H1 (cell line): ENCODE measurements around the gene RPRML. TPM values are rescaled to one million over a fixed set of nuclear protein-coding genes. Genes with fewer than 3 reads are reported as not detected.

Experiments
- CTCF ChIA-PET: fragments of 300-600 bp; sonication (Branson Sonifier 250); formaldehyde crosslinking; loops from one replicate; lab custom pipeline; 2021; ENCODE audit not compliant: partially characterized antibody; lab: Charles Lee
- POLR2A ChIA-PET: fragments of 300-600 bp; sonication (Branson Sonifier 250); formaldehyde crosslinking; loops from one replicate; lab custom pipeline; 2021; ENCODE audit warnings: inconsistent platforms; ENCODE audit not compliant: partially characterized antibody; lab: Charles Lee
- DNase-seq, 2 experiments: peaks; one replicate each; pipeline versions ENCODE4 v3.0.0 to v3.0.0-alpha.2; 2010 to 2022; ENCODE audit warnings: low spot score in 2 of 2, low read depth in 1 of 2, mixed read lengths in 1 of 2
- FAIRE-seq: peaks from 2 replicates; lab custom pipeline; 2011; peaks lifted over from hg19 to GRCh38; lab: Jason Lieb, UNC
- H2AFZ ChIP-seq: 2 replicates; pipeline ENCODE4 v1.8.1; 2012; ENCODE audit warnings: low read length, inconsistent platforms
- H2AK5ac ChIP-seq: 2 replicates; pipeline ENCODE4 v1.6.1; 2013; ENCODE audit warnings: low read depth, low read length
- H2BK120ac ChIP-seq: replicated peaks from 2 replicates; pipeline ENCODE3; 2013; ENCODE audit warnings: low read depth, low read length, inconsistent platforms
- H2BK12ac ChIP-seq: 2 replicates; pipeline ENCODE4 v1.6.1; 2013; ENCODE audit warnings: low read depth, low read length
- H2BK15ac ChIP-seq: 2 replicates; pipeline ENCODE4 v1.6.1; 2013; ENCODE audit warnings: low read length
- H2BK20ac ChIP-seq: 2 replicates; pipeline ENCODE4 v1.6.1; 2013; ENCODE audit warnings: low read length
- H2BK5ac ChIP-seq: 2 replicates; pipeline ENCODE4 v1.6.1; 2013; ENCODE audit warnings: low read depth, low read length
- H3K14ac ChIP-seq: 2 replicates; pipeline ENCODE4 v1.6.1; 2013; ENCODE audit warnings: inconsistent platforms; ENCODE audit not compliant: insufficient read length
- H3K18ac ChIP-seq: 2 replicates; pipeline ENCODE4 v1.6.1; 2013; ENCODE audit warnings: low read length; ENCODE audit errors: extremely low read depth
- H3K23ac ChIP-seq: 2 replicates; pipeline ENCODE4 v1.6.1; 2013; ENCODE audit warnings: inconsistent platforms; ENCODE audit not compliant: insufficient read length
- H3K23me2 ChIP-seq: 2 replicates; pipeline ENCODE4 v1.6.1; 2013; ENCODE audit warnings: low read depth, low read length
- H3K27ac ChIP-seq: 2 replicates; pipeline ENCODE4 v1.6.1; 2011; ENCODE audit warnings: low read depth, low read length, inconsistent platforms
- H3K27me3 ChIP-seq, 4 experiments: replicated peaks in 1 of 4; 1 replicate in 1 of 4; 2 replicates in 3 of 4; pipeline versions ENCODE4 v1.6.1 to v1.8.1; 2011 to 2013; ENCODE audit warnings: low read length in 3 of 4, mild to moderate bottlenecking in 3 of 4, inconsistent platforms in 2 of 4, mixed read lengths in 2 of 4, moderate library complexity in 1 of 4; ENCODE audit not compliant: control insufficient read depth in 3 of 4, insufficient read depth in 3 of 4; ENCODE audit errors: extremely low read depth in 1 of 4
- H3K36me3 ChIP-seq, 4 experiments: 2 replicates each; pipeline versions ENCODE4 v1.6.1 to v1.8.1; 2011 to 2013; ENCODE audit warnings: mild to moderate bottlenecking in 4 of 4, low read length in 3 of 4, moderate library complexity in 2 of 4, control low read depth in 1 of 4, inconsistent platforms in 1 of 4; ENCODE audit not compliant: insufficient read depth in 4 of 4, control insufficient read depth in 2 of 4
- H3K4ac ChIP-seq: replicated peaks from 2 replicates; pipeline ENCODE3; 2013; ENCODE audit warnings: low read length, low read depth, mixed read lengths, inconsistent platforms; ENCODE audit not compliant: insufficient read length
- H3K4me1 ChIP-seq, 4 experiments: replicated peaks in 1 of 4; 1 replicate in 1 of 4; 2 replicates in 3 of 4; pipeline versions ENCODE4 v1.6.1 to v1.8.1; 2011 to 2013; ENCODE audit warnings: low read length in 3 of 4, inconsistent platforms in 2 of 4, mixed read lengths in 1 of 4; ENCODE audit not compliant: insufficient read depth in 4 of 4, control insufficient read depth in 3 of 4
- H3K4me2 ChIP-seq, 2 experiments: 2 replicates each; pipeline versions ENCODE4 v1.6.1 to v1.8.1; 2011 to 2013; ENCODE audit warnings: low read depth in 2 of 2, low read length in 2 of 2, control low read depth in 1 of 2, inconsistent platforms in 1 of 2, mild to moderate bottlenecking in 1 of 2; ENCODE audit not compliant: insufficient read depth in 1 of 2
- H3K4me3 ChIP-seq, 4 experiments: fragments of 200-600, 300-600 bp in 1 of 4; sonication (generic), shearing (Covaris generic), sonication (Bioruptor Twin) in 1 of 4; 2 replicates each; pipeline versions ENCODE4 v1.5.1 to v1.8.1; 2011 to 2016; ENCODE audit warnings: low read length in 4 of 4, low read depth in 3 of 4, control low read depth in 2 of 4, inconsistent platforms in 2 of 4, mild to moderate bottlenecking in 2 of 4, mixed read lengths in 1 of 4, moderate library complexity in 1 of 4; ENCODE audit not compliant: insufficient read depth in 2 of 4; ENCODE audit errors: extremely low read depth in 1 of 4
- H3K56ac ChIP-seq: replicated peaks from 2 replicates; pipeline ENCODE3; 2013; ENCODE audit warnings: low read depth, mild to moderate bottlenecking, mixed read lengths, low read length, inconsistent platforms; ENCODE audit not compliant: insufficient read length
- H3K79me1 ChIP-seq: 2 replicates; pipeline ENCODE4 v1.6.1; 2013; ENCODE audit warnings: low read depth, low read length, control low read depth
- H3K79me2 ChIP-seq, 2 experiments: 2 replicates each; pipeline versions ENCODE4 v1.6.1 to v1.8.1; 2012 to 2013; ENCODE audit warnings: low read length in 2 of 2, mild to moderate bottlenecking in 2 of 2, inconsistent platforms in 1 of 2; ENCODE audit not compliant: insufficient read depth in 2 of 2, control insufficient read depth in 1 of 2
- H3K9ac ChIP-seq, 4 experiments: replicated peaks in 1 of 4; 1 replicate in 1 of 4; 2 replicates in 3 of 4; pipeline versions ENCODE4 v1.6.1 to v1.8.1; 2011 to 2013; ENCODE audit warnings: low read depth in 3 of 4, low read length in 3 of 4, control low read depth in 2 of 4, mild to moderate bottlenecking in 2 of 4, moderate library complexity in 2 of 4, inconsistent platforms in 1 of 4; ENCODE audit errors: extremely low read depth in 1 of 4
- H3K9me3 ChIP-seq, 2 experiments: 2 replicates each; pipeline versions ENCODE4 v1.6.1 to v1.8.1; 2012 to 2013; ENCODE audit warnings: mild to moderate bottlenecking in 2 of 2, moderate library complexity in 2 of 2, control low read depth in 1 of 2, inconsistent platforms in 1 of 2, low read depth in 1 of 2, low read length in 1 of 2, mixed read lengths in 1 of 2; ENCODE audit not compliant: insufficient read depth in 2 of 2
- H4K20me1 ChIP-seq, 2 experiments: replicated peaks in 1 of 2; 2 replicates each; pipeline versions ENCODE3 to v1.8.1; 2011 to 2013; ENCODE audit warnings: inconsistent platforms in 2 of 2, low read length in 2 of 2, mild to moderate bottlenecking in 1 of 2; ENCODE audit not compliant: insufficient read depth in 2 of 2, control insufficient read depth in 1 of 2
- H4K5ac ChIP-seq: 2 replicates; pipeline ENCODE4 v1.6.1; 2013; ENCODE audit warnings: low read length, low read depth, mixed read lengths, inconsistent platforms; ENCODE audit not compliant: insufficient read length
- H4K8ac ChIP-seq: 2 replicates; pipeline ENCODE4 v1.8.0; 2013; ENCODE audit warnings: mild to moderate bottlenecking, moderate library complexity, low read length, inconsistent platforms; ENCODE audit not compliant: insufficient read depth; ENCODE audit errors: extremely low read depth
- H4K91ac ChIP-seq: replicated peaks from 2 replicates; pipeline ENCODE3; 2013; ENCODE audit warnings: low read length, mixed read lengths, inconsistent platforms; ENCODE audit not compliant: insufficient read length
- RAD21 ChIP-seq, 2 experiments: IDR thresholded peaks in 1 of 2; conservative IDR thresholded peaks in 1 of 2; 2 replicates each; pipeline ENCODE4 v1.6.1; 2011; ENCODE audit warnings: low read depth in 2 of 2, low read length in 2 of 2, improper control_type of control experiment in 1 of 2, inconsistent platforms in 1 of 2, mild to moderate bottlenecking in 1 of 2, moderate library complexity in 1 of 2
- WGBS, 2 experiments: shearing (Covaris generic) in 1 of 2; methylation state at CpG; one replicate each; pipeline versions ENCODE4 v1.1.6 to v1.1.7; 2013 to 2015; ENCODE audit warnings: low lambda C conversion rate in 2 of 2, mixed read lengths in 2 of 2, inconsistent platforms in 1 of 2, low coverage in 1 of 2, missing lambda C conversion rate in 1 of 2; ENCODE audit not compliant: insufficient replicate concordance in 2 of 2, insufficient coverage in 1 of 2, insufficient read length in 1 of 2; ENCODE audit errors: extremely low coverage in 1 of 2, missing lambda C conversion rate in 1 of 2; 5-methylcytosine and 5-hydroxymethylcytosine counted together
- polyA plus RNA-seq, 7 experiments: library from polyadenylated mRNA; depleted of rRNA in 3 of 7; stranded (reverse) in 5 of 7; unstranded in 2 of 7; fragments of >200 nt in 5 of 7; fragments of 200-250 nt in 2 of 7; gene quantifications; 1 replicate in 5 of 7; 2 replicates in 1 of 7; 4 replicates in 1 of 7; pipeline versions ENCODE4 v1.2.1 to v1.2.3, GENCODE V29; 2011 to 2013; ENCODE audit warnings: missing spikeins in 2 of 7, mixed read lengths in 2 of 7
- total RNA-seq: library from RNA; stranded (reverse); fragmentation: NEBNext Ultra II Directional; extraction: Animal tissue kit (Norgen Biotek cat#: 25700); gene quantifications from 2 replicates; pipeline ENCODE4 v1.2.1, GENCODE V29; 2021

Gene RPRML
- total and polyA plus RNA-seq, 2 of the 8 experiments (the other 6 are each of a cell fraction or from before 2014, with no cell fraction given): 3.5 to 5.5 TPM

GRCh38 chr17:46948544-46948943, 30.5 kb downstream of the RPRML start:
- Histone ChIP-seq H3K56ac (no peak overlapping the region), H3K9ac (no peak overlapping the region), H3K27ac (no peak overlapping the region), H3K4me2 (no peak overlapping the region), H3K14ac (no peak overlapping the region), H3K27me3 (no peaks in the 10 kb centered on the region), H3K36me3 (no peaks in the 10 kb centered on the region; a peak in 1 of 8 replicates), H3K4ac (no peak overlapping the region), H3K4me1 (peaks cover 2 to 8% (median 6%) of the 10 kb centered on the region in 4 experiments), H2AFZ (no peak overlapping the region), H4K91ac (no peak overlapping the region), H4K20me1 (peaks cover 0 to 12% of the 10 kb centered on the region in 2 experiments), H2BK20ac (no peak overlapping the region), H3K4me3 (no peak overlapping the region), H3K9me3 (no peaks in the 10 kb centered on the region), H2AK5ac (no peak overlapping the region), H4K5ac (no peak overlapping the region), H2BK120ac (no peak overlapping the region), H3K79me1 (no peaks in the 10 kb centered on the region), H3K23me2 (no peaks in the 10 kb centered on the region), H3K79me2 (no peaks in the 10 kb centered on the region), H4K8ac (no peak overlapping the region), H3K18ac (no peak overlapping the region), H2BK12ac (no peak overlapping the region), H2BK15ac (no peak overlapping the region), H3K23ac (no peak overlapping the region), H2BK5ac (no peak overlapping the region)
- CTCF ChIA-PET: interaction anchor here (0.6 to 1.7 kb wide), 7 partner anchors 8 to 1022 kb away, joined by 3 to 9 read pairs (median 4); no protein-coding TSS in a partner anchor
- POLR2A ChIA-PET: interaction anchor here (0.7 to 5.4 kb wide), 3 partner anchors 9 to 21 kb away, joined by 4 to 26 read pairs (median 6); no protein-coding TSS in a partner anchor
- DNase-seq: no peak
- TF ChIP-seq RAD21 (IDR thresholded peaks at IDR 0.05 in 1 of 2, conservative IDR thresholded peaks at IDR 0.05 in 1 of 2; ENCODE audit: low read depth in 2 of 2, low read length in 2 of 2): no peak
- 90% methylated on average over 5 of the region's 5 CpGs; no CpG with 5 or more reads in 1 of the 2 experiments for whole genome bisulfite sequencing, 2 experiments
- no peak for FAIRE-seq
